Skeletal muscle cell (primary cell): Measurements from ENCODE around the gene PTGIS.

Experiments
- DNase-seq: peaks from one replicate; pipeline ENCODE4 v3.0.0-alpha.2; 2010; ENCODE audit warnings: low read depth
- H3K4me3 ChIP-seq: 2 replicates; pipeline ENCODE4 v1.5.1; 2011; ENCODE audit warnings: low read depth, mild to moderate bottlenecking, control low read depth, low read length, moderate library complexity

Gene PTGIS

DNA sequence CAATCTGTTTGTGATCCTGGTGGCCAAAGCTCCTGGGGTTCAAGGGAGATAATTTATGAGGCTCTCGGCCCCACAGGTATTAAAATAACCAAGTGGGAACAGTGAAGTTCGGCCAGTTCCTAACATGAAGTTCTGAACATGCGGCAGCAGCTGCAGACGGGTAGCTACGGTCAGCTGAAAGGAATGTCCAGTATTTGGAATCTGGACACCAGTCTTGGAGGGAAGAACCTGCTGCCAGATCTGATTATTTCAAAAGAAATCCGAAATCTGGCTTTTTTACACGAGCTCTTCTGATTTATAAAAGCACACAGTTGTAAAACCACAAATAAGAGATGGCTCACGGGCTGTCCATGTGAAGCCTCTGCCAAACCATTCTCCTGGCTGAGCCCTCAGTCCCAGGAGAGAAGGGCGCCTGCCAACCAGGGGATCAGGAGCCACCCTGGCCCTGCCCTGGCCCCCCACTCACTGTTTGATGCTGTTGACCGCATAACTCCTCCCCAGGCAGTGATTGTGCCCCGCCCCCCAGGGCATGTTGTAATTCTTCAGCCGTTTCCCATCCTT, 57.3 kb downstream of the PTGIS start:
- peak; percentile 71 for DNase-seq
- no peak overlapping the region for H3K4me3 ChIP-seq

DNA sequence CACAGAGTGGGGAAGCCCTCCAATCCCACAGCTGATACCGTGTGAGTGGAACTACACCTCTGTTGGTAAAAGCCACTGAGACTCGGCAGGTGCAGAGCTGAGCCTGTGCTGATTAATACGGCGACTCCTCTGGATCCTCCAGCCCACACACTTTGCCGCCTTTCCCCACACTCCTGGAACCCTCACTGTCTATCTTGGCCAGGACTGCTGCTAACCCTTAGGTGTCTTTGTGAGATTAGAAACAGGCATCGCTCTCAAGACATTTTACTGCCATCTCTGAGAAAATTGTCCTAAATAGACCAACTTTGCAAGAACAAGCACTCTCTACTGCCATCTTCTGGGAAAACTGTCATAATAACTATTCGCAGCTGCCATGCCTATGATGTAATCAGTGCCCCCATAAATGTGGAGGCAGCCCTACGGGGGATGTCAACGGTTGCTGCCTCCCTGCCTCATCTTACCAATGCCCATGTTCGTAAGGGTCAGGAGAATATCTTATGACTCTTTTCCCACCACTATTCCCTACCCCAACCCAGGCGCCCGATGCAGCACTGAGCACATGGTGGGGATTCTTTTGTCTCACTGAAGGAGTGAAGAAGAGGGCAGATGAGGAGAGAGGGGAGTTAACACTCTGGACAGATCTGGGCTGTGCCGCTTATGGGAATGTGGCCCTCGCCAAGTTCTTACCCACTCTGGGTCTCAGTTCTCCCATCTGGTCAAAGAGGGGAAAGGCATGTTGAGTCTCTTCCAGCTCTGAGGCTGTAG, 59.3 kb downstream of the PTGIS start:
- no peak overlapping the region for H3K4me3 ChIP-seq
- DNase-seq: peak; percentile 7

DNA sequence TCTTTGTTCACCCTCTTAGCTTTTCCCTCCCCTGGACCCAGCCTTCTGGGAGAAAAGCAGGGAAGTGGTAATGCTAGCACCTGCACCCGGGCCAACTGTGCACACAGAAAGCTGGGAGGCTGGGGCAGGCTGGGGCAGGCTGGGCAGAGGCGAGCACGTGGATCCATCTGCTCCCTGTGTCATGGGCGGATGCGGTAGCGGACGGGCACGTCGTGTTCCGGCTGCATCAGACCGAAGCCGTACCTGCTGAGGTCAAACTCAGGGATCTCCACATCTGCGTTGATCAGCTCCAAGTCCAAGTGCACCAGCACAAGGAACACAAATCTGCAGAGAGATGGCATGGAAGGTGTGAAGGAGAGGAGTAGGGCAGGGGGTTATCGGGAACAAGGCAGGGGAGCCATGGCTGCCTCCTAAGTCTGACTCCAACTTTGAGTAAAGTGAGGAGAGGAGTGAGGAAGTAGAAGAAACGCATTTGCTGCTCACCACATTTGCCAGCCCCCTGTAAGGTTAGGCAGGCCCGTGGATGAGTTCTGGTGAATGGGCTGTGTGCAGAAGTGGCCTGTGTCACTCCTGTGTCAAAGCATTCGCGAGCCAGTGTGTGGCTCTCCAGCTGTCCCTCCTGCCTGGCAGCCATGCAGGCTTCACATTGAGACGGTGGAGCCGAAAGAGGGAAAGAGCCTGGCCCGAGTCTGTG, 60.0 kb downstream of the PTGIS start:
- no peak overlapping the region for H3K4me3 ChIP-seq
- DNase-seq: no peak

DNA sequence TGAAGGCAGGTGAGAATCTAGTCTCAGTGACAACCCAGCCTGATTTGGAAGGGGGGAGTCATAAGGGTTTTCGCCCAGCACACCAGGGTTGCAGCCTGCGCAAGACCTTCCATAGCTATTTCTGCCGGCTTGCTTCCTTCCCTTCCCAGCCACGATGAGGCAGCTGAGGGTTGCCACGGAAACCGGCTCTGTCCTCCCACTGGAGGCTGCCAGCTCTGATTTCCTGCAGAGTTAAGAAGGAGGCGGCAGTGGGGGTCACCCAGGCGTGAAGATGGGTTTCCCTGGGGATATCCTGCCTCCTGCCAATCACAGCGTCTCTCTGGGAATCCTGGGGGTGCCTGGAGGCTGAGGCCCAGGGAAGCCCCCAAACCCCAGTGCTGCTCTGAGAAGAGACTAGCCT, 62.4 kb downstream of the PTGIS start:
- H3K4me3 ChIP-seq: no peak overlapping the region
- no peak for DNase-seq

DNA sequence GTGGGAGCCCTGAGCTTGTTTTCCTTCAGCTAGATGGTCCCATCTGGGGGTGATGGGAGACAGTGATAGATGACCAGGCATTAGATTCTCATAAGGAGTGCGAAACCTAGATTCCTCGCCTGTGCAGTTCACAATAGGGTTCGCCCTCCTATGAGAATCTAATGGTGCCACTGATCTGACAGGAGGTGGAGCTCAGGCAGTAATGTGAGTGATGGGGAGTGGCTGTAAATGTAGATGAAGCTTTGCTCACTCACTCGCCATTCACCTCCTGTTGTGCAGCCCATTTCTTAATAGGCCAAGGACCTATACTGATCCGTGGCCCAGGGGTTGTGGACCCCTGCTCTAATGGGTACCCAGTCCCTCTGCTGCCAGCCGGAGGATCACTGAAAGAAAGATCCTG, 64.8 kb downstream of the PTGIS start:
- no peak overlapping the region for H3K4me3 ChIP-seq
- DNase-seq: no peak

DNA sequence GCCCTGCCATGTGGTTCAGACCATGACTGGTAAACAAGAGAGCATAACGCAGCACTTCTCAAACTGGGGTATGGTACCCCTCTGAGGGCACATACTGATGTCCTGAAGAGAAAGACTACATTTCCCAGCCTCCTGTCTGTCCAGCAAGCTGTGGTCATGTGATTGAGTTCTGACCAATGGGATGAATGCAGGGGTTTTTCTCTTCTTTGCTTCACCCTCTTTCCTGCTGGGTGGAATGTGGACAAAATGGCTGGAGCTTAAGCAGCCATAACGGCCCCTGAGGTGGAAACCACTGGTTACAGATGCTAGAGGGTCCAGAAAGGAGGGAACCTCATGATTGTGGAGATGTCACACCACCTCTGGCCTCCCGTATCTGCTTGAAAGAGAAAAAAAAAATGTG, 66.0 kb downstream of the PTGIS start:
- DNase-seq: no peak
- H3K4me3 ChIP-seq: no peak overlapping the region

DNA sequence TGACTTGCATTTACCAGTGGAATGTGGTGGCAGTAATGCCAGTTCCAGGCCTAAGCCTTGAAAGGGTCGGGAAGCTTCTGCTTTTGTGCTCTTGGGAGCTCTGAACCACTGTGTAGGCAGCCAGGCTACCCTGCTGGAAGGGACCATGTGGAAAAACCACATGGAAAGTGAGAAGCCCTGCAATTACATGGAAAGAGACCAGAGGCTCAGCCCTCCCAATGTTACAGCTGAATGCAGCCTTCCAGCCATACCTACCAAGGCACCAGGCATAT, 70.6 kb downstream of the PTGIS start:
- H3K4me3 ChIP-seq: no peak overlapping the region
- no peak for DNase-seq

DNA sequence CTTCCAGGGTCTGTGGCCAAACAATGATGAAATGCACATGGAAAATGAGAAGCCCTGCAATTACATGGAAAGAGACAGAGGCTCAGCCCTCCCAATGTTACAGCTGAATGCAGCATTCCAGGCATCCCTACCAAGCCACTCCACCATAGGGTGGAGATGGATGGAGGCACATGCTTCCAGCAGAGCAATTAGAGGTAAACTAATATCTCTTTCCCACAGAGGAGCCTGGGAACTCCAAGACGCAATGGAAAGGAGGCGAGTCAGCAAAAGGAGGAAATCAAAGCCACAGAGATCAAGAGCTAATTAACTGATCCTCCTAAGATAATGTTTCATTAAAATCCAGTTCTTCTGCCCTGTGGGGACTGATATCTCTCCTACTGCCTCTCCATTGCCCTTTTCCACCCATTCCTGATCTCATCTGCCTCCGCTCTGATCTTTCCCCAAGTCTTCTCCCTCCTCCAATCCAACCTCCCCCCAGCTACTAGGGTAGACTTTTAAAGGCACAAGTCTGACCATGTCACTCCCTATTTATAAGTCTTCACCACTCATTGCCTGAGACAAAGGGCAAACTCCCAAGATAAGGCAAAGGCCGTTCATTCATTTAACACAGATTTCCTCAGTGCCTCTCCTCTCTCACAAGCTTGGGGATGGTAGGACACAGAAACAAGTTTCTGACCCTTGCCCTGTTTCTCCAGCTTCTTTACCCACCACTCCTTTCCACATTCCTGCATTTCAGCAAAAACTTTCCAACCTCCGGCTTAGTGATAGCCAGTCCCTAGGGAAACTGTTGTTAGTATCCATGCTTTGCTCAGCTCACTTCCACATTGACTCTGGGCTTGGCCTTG, 71.2 kb downstream of the PTGIS start:
- no peak overlapping the region for H3K4me3 ChIP-seq
- no peak for DNase-seq

DNA sequence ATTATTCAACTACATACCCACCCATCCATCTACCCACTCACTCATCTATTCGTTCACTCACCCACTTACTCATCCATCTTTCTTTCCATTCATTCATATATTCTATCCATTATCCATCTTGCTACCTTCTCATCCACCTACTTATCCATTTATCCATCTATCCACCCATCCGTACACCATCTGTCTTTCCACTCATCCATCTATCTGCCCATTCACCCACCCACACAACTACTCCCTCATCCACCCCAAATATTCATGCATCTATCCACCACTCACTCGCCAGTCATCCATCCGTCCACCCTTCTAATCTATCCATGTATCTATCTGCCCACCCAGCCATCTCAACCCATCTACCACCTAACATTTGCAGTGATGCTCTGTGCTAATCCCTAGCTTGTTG, 71.9 kb downstream of the PTGIS start:
- no peak for DNase-seq
- H3K4me3 ChIP-seq: no peak overlapping the region

DNA sequence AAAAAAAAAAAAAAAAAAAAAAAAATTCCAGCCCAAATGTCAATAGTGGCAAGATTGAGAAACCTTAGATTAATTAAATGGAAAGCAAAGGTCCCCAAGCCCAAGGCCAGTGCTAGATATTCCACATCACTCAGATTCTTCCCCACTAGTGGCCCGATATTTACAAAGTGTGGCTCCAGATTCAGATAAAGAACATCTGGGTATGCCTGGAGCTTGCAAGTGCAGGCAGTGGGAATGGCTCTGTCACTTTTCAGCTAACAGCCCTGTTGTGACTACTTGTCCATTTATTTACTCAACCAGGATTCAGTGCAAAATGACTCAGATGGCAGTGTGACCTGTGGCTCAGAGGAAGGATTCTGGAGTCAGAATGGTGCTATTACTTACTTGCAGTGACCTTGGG, 77.2 kb downstream of the PTGIS start:
- H3K4me3 ChIP-seq: no peak overlapping the region
- DNase-seq: no peak

DNA sequence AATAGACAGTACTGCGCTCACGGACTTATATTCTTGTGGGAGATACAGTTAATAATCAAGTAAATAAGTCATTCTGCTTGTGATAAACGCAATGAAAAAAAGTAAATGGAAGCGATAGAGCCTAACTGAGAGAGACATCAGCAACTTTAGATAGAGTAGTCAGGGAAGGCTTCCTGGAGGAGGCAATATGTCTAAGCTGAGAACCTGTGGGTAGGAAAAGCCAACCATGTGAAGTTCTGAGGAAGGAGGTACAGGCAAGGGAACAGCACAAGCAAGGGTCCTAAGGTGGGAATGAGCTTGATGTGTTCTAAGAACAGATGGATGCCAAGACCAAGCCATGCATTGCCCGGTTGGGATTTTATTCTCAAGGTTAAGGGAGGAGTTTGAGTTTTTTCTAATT, 78.2 kb downstream of the PTGIS start:
- DNase-seq: no peak
- H3K4me3 ChIP-seq: no peak overlapping the region

DNA sequence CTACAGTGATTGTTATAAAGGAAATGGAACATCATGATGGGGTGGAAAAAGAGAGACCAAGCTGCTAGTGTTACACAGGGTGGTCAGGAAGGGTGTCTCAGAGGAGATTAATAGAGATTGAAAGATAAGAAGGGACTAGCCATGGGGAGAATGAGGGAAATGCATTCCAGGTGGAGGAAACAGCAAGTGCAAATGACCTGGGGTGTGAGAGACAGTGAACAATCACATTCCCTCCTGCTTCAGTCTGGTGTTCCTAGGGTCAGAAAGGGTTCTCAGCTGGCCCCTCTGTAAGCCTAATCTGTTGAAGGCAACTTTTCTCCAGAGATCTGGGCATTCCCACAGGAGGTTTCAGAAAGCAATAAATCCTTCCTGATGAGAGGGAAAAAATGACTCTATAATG, 81.9 kb downstream of the PTGIS start:
- no peak overlapping the region for H3K4me3 ChIP-seq
- DNase-seq: no peak

DNA sequence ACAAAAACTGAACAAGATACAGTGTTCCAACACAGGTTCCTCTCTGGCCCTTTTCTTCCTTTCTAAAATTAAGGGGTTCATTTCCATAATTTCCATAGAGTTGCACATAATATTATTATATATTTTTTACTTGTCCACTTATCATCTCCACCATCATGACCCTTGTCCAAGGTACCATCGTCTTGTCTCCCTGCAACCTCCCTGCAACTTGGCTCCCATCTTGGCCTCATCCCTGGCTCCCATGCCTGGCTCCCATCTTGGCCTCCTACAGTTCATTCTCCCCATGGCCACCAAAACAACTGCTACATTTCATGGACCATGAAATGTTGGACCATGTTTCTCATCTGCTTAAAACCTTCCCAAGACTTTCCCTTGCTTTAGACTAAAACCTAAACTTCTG, 82.4 kb downstream of the PTGIS start:
- H3K4me3 ChIP-seq: no peak overlapping the region
- no peak for DNase-seq

DNA sequence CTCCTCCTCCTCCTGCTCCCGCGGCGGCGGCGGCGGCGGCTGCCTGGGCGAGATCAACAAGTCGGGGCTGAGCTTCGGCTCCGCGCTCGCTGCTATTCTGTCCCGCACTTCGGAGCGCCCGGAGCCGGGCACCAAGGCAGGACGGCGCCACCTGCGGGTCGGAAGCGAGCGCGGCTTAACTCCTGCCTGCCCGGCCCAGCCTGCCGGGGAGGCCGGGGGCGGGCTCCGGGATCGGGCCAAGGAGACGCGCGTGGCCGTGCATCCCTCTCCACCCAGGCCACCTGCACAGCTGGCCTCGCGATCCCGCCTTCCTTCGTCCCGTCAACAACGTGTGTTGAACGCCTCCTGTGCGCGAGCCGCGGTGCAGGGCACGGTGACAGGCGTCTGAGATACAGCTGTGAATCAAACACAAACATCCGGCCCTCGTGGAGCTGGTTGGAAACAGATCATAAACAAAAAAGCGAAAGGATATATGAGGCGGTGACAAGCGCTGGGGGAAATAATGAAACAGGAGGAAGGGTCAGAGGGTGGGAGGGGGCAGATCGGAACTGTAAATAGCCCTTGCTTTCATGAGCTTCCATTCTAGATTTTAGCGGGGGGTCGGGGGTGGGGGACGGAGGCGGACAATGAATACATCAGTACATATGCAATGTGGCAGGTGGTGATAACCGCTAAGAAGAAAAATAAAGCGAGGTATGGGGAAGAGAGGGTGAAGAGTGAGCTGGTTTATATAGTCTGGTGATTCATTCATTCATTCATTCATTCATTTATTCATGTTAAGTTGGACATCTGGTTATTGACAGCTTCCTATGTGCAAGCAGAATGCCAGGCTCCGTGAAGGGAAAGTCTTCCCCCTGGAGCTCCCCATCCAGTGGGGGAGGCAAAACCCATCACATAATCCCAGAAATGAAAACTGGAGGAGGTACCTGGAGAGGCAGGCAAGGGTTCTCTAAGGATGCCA, 83.5 kb downstream of the PTGIS start:
- peak overlapping the region; percentile 43 for H3K4me3 ChIP-seq
- DNase-seq: no peak

DNA sequence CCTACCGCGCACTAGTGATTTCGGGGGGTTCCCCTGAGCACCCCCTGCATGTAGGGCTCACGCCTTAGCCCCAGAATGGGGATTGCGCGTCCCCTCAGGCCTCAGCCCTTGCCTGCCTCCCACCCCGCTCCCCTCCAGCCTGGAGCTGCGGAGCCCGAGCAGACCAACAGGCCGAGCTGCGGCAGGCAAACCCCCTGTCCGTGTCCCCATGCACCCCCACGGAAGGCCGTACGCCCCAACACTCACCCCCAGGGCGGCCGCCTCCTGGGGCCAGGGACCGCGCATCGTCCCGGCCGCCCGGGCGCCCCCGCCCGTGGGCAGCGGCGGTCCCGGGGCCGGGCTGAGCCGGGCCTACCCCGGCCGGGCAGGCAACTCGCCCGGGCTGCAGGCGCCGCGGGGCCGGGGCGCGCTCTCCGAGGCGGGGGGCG, 84.2 kb downstream of the PTGIS start:
- peak overlapping the region; percentile 30 for H3K4me3 ChIP-seq
- no peak for DNase-seq

DNA sequence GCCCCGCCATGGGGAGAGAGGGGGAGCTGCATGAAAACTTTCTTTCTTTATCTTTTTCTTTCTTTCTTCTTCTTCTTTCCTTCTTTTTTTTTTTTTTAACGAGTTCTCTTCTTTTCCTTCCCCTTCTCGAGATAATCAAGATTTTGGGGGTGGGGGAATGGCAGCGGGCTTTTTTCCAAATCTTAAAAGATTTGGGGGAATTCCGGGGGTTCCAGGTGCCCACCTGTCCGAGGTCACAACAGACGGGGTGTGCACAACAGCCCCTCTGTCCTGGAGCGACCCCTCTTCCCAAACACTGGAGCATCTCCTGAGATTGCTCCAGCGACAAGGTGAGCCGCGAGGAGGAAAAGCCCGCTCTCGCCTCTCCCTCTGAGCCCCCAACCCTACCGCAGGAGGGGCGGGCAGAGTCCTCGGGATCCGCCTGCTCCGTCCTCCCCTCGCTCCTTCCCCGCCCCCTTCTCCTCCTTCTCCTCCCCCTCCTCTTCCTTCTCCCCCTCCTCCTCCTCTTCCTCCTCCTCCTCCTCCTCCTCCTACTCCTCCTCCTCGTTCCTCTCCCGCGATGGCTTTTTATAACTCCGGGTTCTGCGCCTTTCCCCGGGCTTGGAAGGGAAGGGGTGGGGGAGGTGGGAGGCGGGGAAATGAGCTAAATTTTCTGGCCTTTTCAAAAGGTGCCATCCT, 84.8 kb downstream of the PTGIS start:
- no peak for DNase-seq
- peak overlapping the region; percentile 30 for H3K4me3 ChIP-seq

DNA sequence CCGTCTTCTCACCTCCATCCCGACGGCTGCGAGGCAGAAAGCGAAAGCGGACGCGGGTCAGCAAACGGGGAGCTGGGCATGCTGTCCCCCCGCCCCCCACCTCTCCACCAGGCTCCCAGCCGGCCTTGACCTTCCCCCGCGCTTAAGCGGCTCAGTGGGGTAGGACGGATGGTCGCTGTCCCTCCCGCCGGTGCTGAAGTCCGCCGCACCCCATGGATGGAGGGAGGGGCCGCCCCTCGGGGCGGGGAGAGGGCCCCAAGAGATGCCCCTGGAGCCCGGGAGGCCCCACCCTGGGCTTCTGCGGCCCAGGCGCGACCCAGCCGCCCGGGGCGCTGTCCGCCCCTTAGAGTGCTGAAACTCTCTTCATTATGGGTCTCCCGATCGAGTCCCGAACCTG, 85.3 kb downstream of the PTGIS start, which contains the start of gene KCNB1:
TSS of gene KCNB1 (minus strand) at position 48 of the 397 bp plus-strand sequence. CDS start 188 bp downstream, outside the sequence.
- DNase-seq: no peak

DNA sequence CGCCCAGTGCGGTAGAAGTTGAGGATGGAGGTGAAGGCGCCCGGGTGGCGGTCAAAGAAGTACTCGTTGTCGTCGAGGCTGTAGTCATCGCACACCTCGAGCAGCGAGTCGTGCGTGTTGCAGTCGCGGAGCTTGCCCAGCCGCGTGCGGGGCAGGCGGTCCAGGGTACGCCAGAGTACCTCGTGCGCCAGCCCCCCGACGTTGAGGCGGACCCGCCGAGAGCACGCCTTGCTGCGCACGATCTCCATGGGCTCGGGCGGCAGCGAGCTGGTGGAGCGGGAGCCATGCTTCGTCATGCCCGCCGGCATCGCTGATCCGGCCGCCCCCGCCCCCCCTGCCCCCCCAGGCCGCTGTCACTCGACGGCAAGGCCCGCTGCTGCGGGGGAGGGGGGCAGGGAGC, 85.8 kb downstream of the PTGIS start:
- no peak overlapping the region for H3K4me3 ChIP-seq
- no peak for DNase-seq

More for the DNA sequence above, 85.3 kb downstream of the PTGIS start, which contains the start of gene KCNB1:
- H3K4me3 ChIP-seq: peak within 1 kb of the TSS; percentile 30
